K562 (cell line): ENCODE data around the gene C6orf89. TPM values are rescaled to one million over a fixed set of nuclear protein-coding genes. Genes with fewer than 3 reads are reported as not detected.

Experiments used
- ATAC-seq: fragments of 200-7000 bp; cut with Tn5 transposase; 3 replicates; pipeline ENCODE4 v1.9.1; 2020; ENCODE audit warnings: moderate library complexity
- BruUV-seq: library from RNA; stranded (reverse); fragments of 400-500 nt; replicated peaks from 2 replicates; lab custom pipeline; 2021; lab: Mats Ljungman, UMichigan
- CTCF ChIA-PET: fragments of 300-600 bp; formaldehyde crosslinking; extraction: SDS; loops from one replicate; lab custom pipeline; 2021; ENCODE audit warnings: low intra/inter-chr PET ratio; lab: Yijun Ruan, JAX
- POLR2A ChIA-PET: fragments of 300-600, 350-650 bp; sonication (Branson Sonifier 250); formaldehyde crosslinking; extraction: SDS; loops from one replicate; lab custom pipeline; 2021; ENCODE audit warnings: antibody characterized with exemption, inconsistent platforms; lab: Yijun Ruan, JAX
- DNase-seq, 4 experiments: peaks; one replicate each; pipeline versions ENCODE4 v3.0.0 to v3.0.0-alpha.2; 2011 to 2018; ENCODE audit warnings: low spot score in 3 of 4, mixed read lengths in 3 of 4; ENCODE audit errors: extremely low read depth in 1 of 4
- FAIRE-seq: peaks from 2 replicates; lab custom pipeline; 2011; peaks lifted over from hg19 to GRCh38; lab: Jason Lieb, UNC
- H2AFZ ChIP-seq: 2 replicates; pipeline ENCODE4 v1.6.0; 2011; ENCODE audit warnings: low read depth, low read length, control low read depth, inconsistent platforms
- H3K27ac ChIP-seq: fragments of 200-600 bp; 3 replicates; pipeline ENCODE4 v1.8.0; 2011; ENCODE audit warnings: low read depth, mild to moderate bottlenecking, control low read depth, inconsistent platforms, low read length, moderate library complexity, mixed read lengths; ENCODE audit errors: extremely low read depth
- H3K27me3 ChIP-seq, 2 experiments: fragments of 300-600 bp in 1 of 2; 2 replicates in 1 of 2; 3 replicates in 1 of 2; pipeline versions ENCODE4 v1.6.0 to v1.8.0; 2011; ENCODE audit warnings: inconsistent platforms in 2 of 2, low read length in 2 of 2, mild to moderate bottlenecking in 1 of 2, mixed read lengths in 1 of 2, moderate library complexity in 1 of 2; ENCODE audit not compliant: control insufficient read depth in 2 of 2, insufficient read depth in 2 of 2
- H3K36me3 ChIP-seq: fragments of 300-600 bp; 3 replicates; pipeline ENCODE4 v1.8.0; 2011; ENCODE audit warnings: mild to moderate bottlenecking, low read length, inconsistent platforms; ENCODE audit not compliant: control insufficient read depth, insufficient read depth
- H3K4me1 ChIP-seq, 2 experiments: fragments of 200-600 bp in 1 of 2; replicated peaks in 1 of 2; 2 replicates in 1 of 2; 3 replicates in 1 of 2; pipeline versions ENCODE4 v1.5.1 to v1.8.0; 2011; ENCODE audit warnings: inconsistent platforms in 2 of 2, low read length in 2 of 2, mild to moderate bottlenecking in 1 of 2, mixed read lengths in 1 of 2, moderate library complexity in 1 of 2; ENCODE audit not compliant: control insufficient read depth in 2 of 2, insufficient read depth in 2 of 2
- H3K4me2 ChIP-seq: 2 replicates; pipeline ENCODE4 v1.6.1; 2011; ENCODE audit warnings: low read length, control low read depth, inconsistent platforms, mixed read lengths; ENCODE audit not compliant: insufficient read depth
- H3K4me3 ChIP-seq: fragments of 200-600 bp; sonication (generic), shearing (Covaris generic); 2 replicates; pipeline ENCODE4 v1.5.1; 2016; ENCODE audit warnings: control low read depth, inconsistent platforms
- H3K79me2 ChIP-seq: fragments of 200-600 bp; 3 replicates; pipeline ENCODE4 v1.8.0; 2011; ENCODE audit warnings: low read length, inconsistent platforms; ENCODE audit not compliant: control insufficient read depth, insufficient read depth
- H3K9ac ChIP-seq, 2 experiments: 2 replicates each; pipeline versions ENCODE4 v1.6.0 to v1.6.1; 2011; ENCODE audit warnings: low read depth in 2 of 2, low read length in 2 of 2, control low read depth in 1 of 2, inconsistent platforms in 1 of 2, mild to moderate bottlenecking in 1 of 2, mixed read lengths in 1 of 2; ENCODE audit not compliant: insufficient read depth in 1 of 2
- H3K9me1 ChIP-seq: one replicate; pipeline ENCODE4 v1.6.0; 2011; ENCODE audit warnings: inconsistent platforms, mild to moderate bottlenecking, low read length, moderate library complexity; ENCODE audit not compliant: control insufficient read depth, insufficient read depth
- H3K9me3 ChIP-seq: replicated peaks from 2 replicates; pipeline ENCODE4 v1.5.1; 2011; ENCODE audit warnings: low read depth, low read length, inconsistent platforms; ENCODE audit not compliant: control insufficient read depth, insufficient read depth
- H4K20me1 ChIP-seq: replicated peaks from 2 replicates; pipeline ENCODE4 v1.6.1; 2011; ENCODE audit warnings: low read length, inconsistent platforms, mixed read lengths; ENCODE audit not compliant: control insufficient read depth, insufficient read depth
- CXXC5 ChIP-seq: fragments of 250-450 bp; sonication (Bioruptor Pico); IDR thresholded peaks from 2 replicates; pipeline ENCODE4 v1.8.0; 2022; ENCODE audit warnings: inconsistent platforms, mild to moderate bottlenecking, moderate library complexity
- FOXA3 ChIP-seq, 2 experiments: fragments of 450-650 bp in 1 of 2; sonication (generic) in 1 of 2; formaldehyde crosslinking; IDR thresholded peaks in 1 of 2; conservative IDR thresholded peaks in 1 of 2; 2 replicates each; pipeline versions ENCODE4 v1.4.0 to v1.8.0; 2020 to 2022; ENCODE audit warnings: mild to moderate bottlenecking in 2 of 2, missing genetic modification reagents in 1 of 2
- POLR2A ChIP-seq: fragments of 450-650 bp; conservative IDR thresholded peaks from 2 replicates; pipeline ENCODE4 v1.6.1; 2016
- SNIP1 ChIP-seq: fragments of 450-650 bp; IDR thresholded peaks from 2 replicates; pipeline ENCODE4 v1.7.1; 2017; ENCODE audit warnings: low read depth, mild to moderate bottlenecking
- WGBS: fragments of 100-300 bp; shearing (Covaris generic); methylation state at CpG from one replicate; pipeline ENCODE4 v1.1.6; 2016; ENCODE audit warnings: low coverage, mixed read lengths; ENCODE audit not compliant: insufficient coverage; ENCODE audit errors: missing lambda C conversion rate; 5-methylcytosine and 5-hydroxymethylcytosine counted together
- in situ Hi-C: fragments of 300-500 bp; cut with MboI; formaldehyde crosslinking; loops from 4 replicates; pipeline ENCODE4 v1.15.0; 2018; ENCODE audit warnings: inconsistent platforms, mixed read lengths
- intact Hi-C: fragments of 100-400 bp; cut with micrococcal nuclease; formaldehyde crosslinking; loops from 2 replicates; pipeline ENCODE4 v1.14.2; 2022
- polyA plus RNA-seq, 8 experiments: library from polyadenylated mRNA; depleted of rRNA in 4 of 8; stranded (reverse) in 5 of 8; unstranded in 3 of 8; fragments of >200 nt; fragmentation: Nextera tagmentation in 2 of 8; fragmentation: Illumina TruSeq in 1 of 8; extraction: Ambion mirVana in 2 of 8; extraction: Trizol in 1 of 8; gene quantifications; 2 replicates each; pipeline versions ENCODE4 v1.2.1 to v1.2.3, GENCODE V29; 2011 to 2014; ENCODE audit warnings: inconsistent platforms in 1 of 8, missing spikeins in 1 of 8
- total RNA-seq, 7 experiments: library from RNA; depleted of rRNA in 6 of 7; stranded (reverse); fragments of >200 nt in 6 of 7; fragmentation: Illumina TruSeq in 2 of 7; extraction: Trizol in 2 of 7; gene quantifications; 2 replicates each; pipeline versions ENCODE4 v1.2.1 to v1.2.3, GENCODE V29; 2011 to 2021; ENCODE audit warnings: low replicate concordance in 1 of 7

Gene C6orf89
- total and polyA plus RNA-seq, 9 of the 15 experiments (the other 6 are each of a cell fraction or from before 2014, with no cell fraction given) = 35.2 to 111 (median 58.5) TPM

DNA sequence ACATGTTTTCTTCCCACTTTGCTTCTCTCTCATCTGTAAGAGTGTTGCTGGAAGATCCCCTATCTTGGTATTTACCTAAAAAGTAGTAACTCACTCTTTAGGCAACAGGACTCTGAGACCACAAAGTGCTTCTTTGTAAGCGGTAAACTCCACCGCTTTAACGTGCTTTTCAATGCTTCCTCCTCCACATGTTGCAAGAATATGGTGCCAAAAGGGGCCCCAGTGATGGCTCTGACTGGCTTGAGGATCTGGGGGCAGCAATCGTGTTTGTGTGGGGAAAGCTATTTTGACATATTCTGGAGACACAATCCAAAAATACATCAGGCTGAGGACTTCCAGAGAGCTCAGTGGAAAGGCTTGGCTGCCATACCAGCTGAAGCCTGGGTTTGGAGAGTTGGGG, 34.1 kb upstream of the C6orf89 start:
- Histone ChIP-seq H3K27me3 (no peaks in the 10 kb centered on the region), H3K4me2 (no peak overlapping the region), H2AFZ (no peak overlapping the region), H3K9ac (no peak overlapping the region), H3K36me3 (peaks cover 53% of the 10 kb centered on the region), H3K79me2 (peaks cover 3% of the 10 kb centered on the region; the same call in 1 of the 3 replicates), H3K4me3 (no peak overlapping the region), H3K4me1 (peaks cover 22 to 35% of the 10 kb centered on the region in 2 experiments), H3K9me1 (peaks cover 3% of the 10 kb centered on the region), H3K9me3 (no peaks in the 10 kb centered on the region), H4K20me1 (no peaks in the 10 kb centered on the region), H3K27ac (no peak overlapping the region)
- ChIA-PET POLR2A (interaction anchor here (0.6 to 3.0 kb wide), 14 partner anchors 11 to 243 kb away, joined by 3 to 60 read pairs (median 4); partner anchors contain the start of genes C6orf89 and PPIL1), CTCF (interaction anchor here (0.7 to 2.9 kb wide), 6 partner anchors 13 to 88 kb away, joined by 3 to 37 read pairs (median 6); no protein-coding TSS in a partner anchor)
- ATAC-seq (no peak), FAIRE-seq (peak; percentile 44), DNase-seq (no peak)
- BruUV-seq = no TSS peak
- TF ChIP-seq POLR2A (0 out of 2 replicates have a peak, but pooled peaks have one; percentile 22), SNIP1 (no peak), CXXC5 (CRISPR knock-in tag) (peak; percentile 24; the same call in 1 of the 2 replicates), FOXA3 (CRISPR knock-in tag; conservative IDR thresholded peaks at IDR 0.05 in 1 of 2, IDR thresholded peaks at IDR 0.05 in 1 of 2) (peak in 1 of 2 experiments; percentile 42; a peak in 1 of 4 replicates)
- in situ Hi-C loops = loop anchor here (5.0 kb wide), 1 partner anchor 84 kb away; no protein-coding TSS in a partner anchor
- intact Hi-C loops = loop anchor here (1.0 kb wide), 3 partner anchors 41 to 167 kb away; no protein-coding TSS in a partner anchor
- WGBS = 43% methylated on average over 4 of the region's 4 CpGs
